ENCODE results near the gene TOX4. TPM values are rescaled to one million over a fixed set of nuclear protein-coding genes. Genes with fewer than 3 reads are reported as not detected.
"Not testable (repeated sequence)": the region's sequence is repeated elsewhere in the genome, so short reads cannot be mapped to it uniquely, and the experiment has no call there.

Gene TOX4
- 75.2 TPM for total RNA-seq
- long read RNA-seq, full-length matches to known transcripts, result 19 of 72 reads
- long read RNA-seq, partial matches to known transcripts, result 47 of 72 reads
- long read RNA-seq, other reads (novel, unspliced or antisense), result 6 of 72 reads

GRCh38 chr14:21476925-21477681, at the start of gene TOX4, which contains the start of gene RAB2B:
TOX4 (plus strand) TSS chr14:21477195; CDS start chr14:21477279, 84 bp downstream.
RAB2B (minus strand) TSS chr14:21476959; CDS start chr14:21476872, 87 bp downstream.
- DNase-seq (ENCODE audit: low spot score), result peak; percentile 98
- intact Hi-C loops (cut with DNase I), result loop anchor here (1.0 to 5.0 kb wide), 2 partner anchors 21 to 35 kb away; partner anchors contain the start of genes CHD8 and METTL3

GRCh38 chr14:21428930-21429329, 48.1 kb upstream of the TOX4 start:
- DNase-seq (ENCODE audit: low spot score), result no peak
- intact Hi-C loops (cut with DNase I), result no loop called here

GRCh38 chr14:21431126-21431525, 45.9 kb upstream of the TOX4 start:
- no peak for DNase-seq (ENCODE audit: low spot score)
- intact Hi-C loops (cut with DNase I), result no loop called here

- no peak for DNase-seq (ENCODE audit: low spot score)
- intact Hi-C loops (cut with DNase I), result loop anchor here (1.0 kb wide), 1 partner anchor 20 kb away; the partner anchor contains the start of gene CHD8
Measured at GRCh38 chr14:21436567-21437062, 40.4 kb upstream of the TOX4 start.

- peak; percentile 100 for DNase-seq (ENCODE audit: low spot score)
- intact Hi-C loops (cut with DNase I), result loop anchor here (1.0 kb wide), 1 partner anchor 19 kb away; the partner anchor contains the start of gene CHD8
Measured at GRCh38 chr14:21437063-21437901, 39.7 kb upstream of the TOX4 start.

GRCh38 chr14:21440859-21441258, 36.1 kb upstream of the TOX4 start:
- intact Hi-C loops (cut with DNase I), result no loop called here
- no peak for DNase-seq (ENCODE audit: low spot score)

- DNase-seq (ENCODE audit: low spot score); intact Hi-C loops (cut with DNase I): not testable (repeated sequence)
Measured at GRCh38 chr14:21442657-21443056, 34.3 kb upstream of the TOX4 start.

GRCh38 chr14:21449899-21450216, 27.1 kb upstream of the TOX4 start:
- intact Hi-C loops (cut with DNase I), result no loop called here
- DNase-seq (ENCODE audit: low spot score), result no peak

- no peak for DNase-seq (ENCODE audit: low spot score)
- intact Hi-C loops (cut with DNase I), result no loop called here
Measured at GRCh38 chr14:21454843-21455544, 22.0 kb upstream of the TOX4 start.

- no peak for DNase-seq (ENCODE audit: low spot score)
- intact Hi-C loops (cut with DNase I), result no loop called here
Measured at GRCh38 chr14:21455592-21455911, 21.4 kb upstream of the TOX4 start.

- intact Hi-C loops (cut with DNase I), result loop anchor here (1.0 to 2.0 kb wide), 4 partner anchors 19 to 101 kb away; partner anchors contain the start of genes SUPT16H and TOX4
- peak; percentile 100 for DNase-seq (ENCODE audit: low spot score)
Measured at GRCh38 chr14:21455912-21456667, 20.9 kb upstream of the TOX4 start, which contains the start of gene CHD8. CHD8 (minus strand) TSS chr14:21456123; CDS start chr14:21431643, 24,480 bp downstream.

GRCh38 chr14:21467616-21468015, 9.4 kb upstream of the TOX4 start:
- DNase-seq (ENCODE audit: low spot score), result no peak
- intact Hi-C loops (cut with DNase I), result no loop called here

GRCh38 chr14:21475767-21476522, 1.1 kb upstream of the TOX4 start:
- intact Hi-C loops (cut with DNase I), result loop anchor here (5.0 kb wide), 1 partner anchor 36 kb away; the partner anchor contains the start of gene METTL3
- DNase-seq (ENCODE audit: low spot score), result no peak

GRCh38 chr14:21476523-21476924, 471 bp upstream of the TOX4 start:
- intact Hi-C loops (cut with DNase I), result loop anchor here (5.0 kb wide), 1 partner anchor 36 kb away; the partner anchor contains the start of gene METTL3
- DNase-seq (ENCODE audit: low spot score), result peak; percentile 93

GRCh38 chr14:21486640-21487087, 9.7 kb downstream of the TOX4 start:
- DNase-seq (ENCODE audit: low spot score), result no peak
- intact Hi-C loops (cut with DNase I), result no loop called here

- intact Hi-C loops (cut with DNase I), result no loop called here
- no peak for DNase-seq (ENCODE audit: low spot score)
Measured at GRCh38 chr14:21494902-21495762, 18.1 kb downstream of the TOX4 start.

GRCh38 chr14:21496453-21496852, 19.5 kb downstream of the TOX4 start:
- intact Hi-C loops (cut with DNase I), result no loop called here

More at GRCh38 chr14:21496453-21496852, 19.5 kb downstream of the TOX4 start:
- no peak for DNase-seq (ENCODE audit: low spot score)
